ENCODE data around the gene PHACTR1.

- TF ChIP-seq CTCF (IDR thresholded peaks at IDR 0.05) (no peak), POLR2A (IDR thresholded peaks at IDR 0.05) (no peak)
Observed at GRCh38 chr6:12956991-12957320, 240.4 kb downstream of the PHACTR1 start.
